HL-60 (cell line): Measurements from ENCODE around the gene WEE2.

Experiments used
- DNase-seq, 2 experiments: peaks; one replicate each; pipeline ENCODE4 v3.0.0-alpha.2; 2010 to 2020; ENCODE audit warnings: low read depth in 1 of 2, low spot score in 1 of 2
- H3K27ac ChIP-seq: fragments of 250-450 bp; sonication (Bioruptor Pico); replicated peaks from 2 replicates; pipeline ENCODE4 v1.5.1; 2020; ENCODE audit warnings: mild to moderate bottlenecking, moderate library complexity
- H3K27me3 ChIP-seq: fragments of 250-450 bp; sonication (Bioruptor Pico); 2 replicates; pipeline ENCODE4 v1.5.1; 2021; ENCODE audit warnings: mild to moderate bottlenecking, moderate library complexity; ENCODE audit not compliant: insufficient read depth, poor library complexity, severe bottlenecking
- H3K4me3 ChIP-seq: replicated peaks from 2 replicates; pipeline ENCODE4 v1.5.1; 2011; ENCODE audit warnings: mild to moderate bottlenecking, control low read depth, low read length; ENCODE audit not compliant: insufficient read depth
- GABPA ChIP-seq: IDR thresholded peaks from 2 replicates; pipeline ENCODE4 v1.6.1; 2012; ENCODE audit warnings: low read depth
- POLR2AphosphoS5 ChIP-seq: IDR thresholded peaks from 2 replicates; pipeline ENCODE4 v1.6.1; 2012; ENCODE audit warnings: low read depth
- SPI1 ChIP-seq: IDR thresholded peaks from 2 replicates; pipeline ENCODE4 v1.6.1; 2012; ENCODE audit warnings: low read depth, mild to moderate bottlenecking, borderline replicate concordance
- TF ChIP-seq, protein P1 (sequence below): IDR thresholded peaks from 2 replicates; pipeline ENCODE4 v1.6.1; 2012; ENCODE audit warnings: low read depth; ENCODE audit not compliant: insufficient replicate concordance
- TF ChIP-seq, protein P2 (sequence below): IDR thresholded peaks from one replicate; pipeline ENCODE4 v1.5.1; 2011; ENCODE audit warnings: low read length, control low read depth, inconsistent platforms; ENCODE audit not compliant: insufficient read depth

The WEE2 gene

DNA sequence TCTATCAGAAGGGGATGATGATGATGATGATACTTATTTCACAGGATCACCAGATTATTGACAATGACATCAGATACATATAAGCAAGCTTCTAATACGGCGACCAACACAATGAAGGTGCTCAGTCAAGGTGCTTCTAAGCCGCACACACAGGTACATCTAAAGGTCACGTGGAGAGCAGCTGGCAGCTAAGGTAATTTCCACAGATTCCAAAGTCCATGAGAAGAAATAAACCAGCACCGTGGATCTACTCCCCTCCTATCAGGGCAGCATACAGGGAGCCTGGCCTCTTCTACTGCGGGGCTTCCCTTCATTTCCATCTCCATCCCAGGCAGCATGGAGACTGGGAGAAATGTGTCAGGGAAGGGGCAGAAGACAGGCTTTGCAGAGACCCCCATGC, 43.7 kb upstream of the WEE2 start:
- DNase-seq = no peak
- H3K27ac ChIP-seq = no peak overlapping the region
- TF ChIP-seq, protein P1, sequence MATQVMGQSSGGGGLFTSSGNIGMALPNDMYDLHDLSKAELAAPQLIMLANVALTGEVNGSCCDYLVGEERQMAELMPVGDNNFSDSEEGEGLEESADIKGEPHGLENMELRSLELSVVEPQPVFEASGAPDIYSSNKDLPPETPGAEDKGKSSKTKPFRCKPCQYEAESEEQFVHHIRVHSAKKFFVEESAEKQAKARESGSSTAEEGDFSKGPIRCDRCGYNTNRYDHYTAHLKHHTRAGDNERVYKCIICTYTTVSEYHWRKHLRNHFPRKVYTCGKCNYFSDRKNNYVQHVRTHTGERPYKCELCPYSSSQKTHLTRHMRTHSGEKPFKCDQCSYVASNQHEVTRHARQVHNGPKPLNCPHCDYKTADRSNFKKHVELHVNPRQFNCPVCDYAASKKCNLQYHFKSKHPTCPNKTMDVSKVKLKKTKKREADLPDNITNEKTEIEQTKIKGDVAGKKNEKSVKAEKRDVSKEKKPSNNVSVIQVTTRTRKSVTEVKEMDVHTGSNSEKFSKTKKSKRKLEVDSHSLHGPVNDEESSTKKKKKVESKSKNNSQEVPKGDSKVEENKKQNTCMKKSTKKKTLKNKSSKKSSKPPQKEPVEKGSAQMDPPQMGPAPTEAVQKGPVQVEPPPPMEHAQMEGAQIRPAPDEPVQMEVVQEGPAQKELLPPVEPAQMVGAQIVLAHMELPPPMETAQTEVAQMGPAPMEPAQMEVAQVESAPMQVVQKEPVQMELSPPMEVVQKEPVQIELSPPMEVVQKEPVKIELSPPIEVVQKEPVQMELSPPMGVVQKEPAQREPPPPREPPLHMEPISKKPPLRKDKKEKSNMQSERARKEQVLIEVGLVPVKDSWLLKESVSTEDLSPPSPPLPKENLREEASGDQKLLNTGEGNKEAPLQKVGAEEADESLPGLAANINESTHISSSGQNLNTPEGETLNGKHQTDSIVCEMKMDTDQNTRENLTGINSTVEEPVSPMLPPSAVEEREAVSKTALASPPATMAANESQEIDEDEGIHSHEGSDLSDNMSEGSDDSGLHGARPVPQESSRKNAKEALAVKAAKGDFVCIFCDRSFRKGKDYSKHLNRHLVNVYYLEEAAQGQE = no peak
- TF ChIP-seq SPI1 = no peak
- no peak for TF ChIP-seq POLR2AphosphoS5
- TF ChIP-seq, protein P2, sequence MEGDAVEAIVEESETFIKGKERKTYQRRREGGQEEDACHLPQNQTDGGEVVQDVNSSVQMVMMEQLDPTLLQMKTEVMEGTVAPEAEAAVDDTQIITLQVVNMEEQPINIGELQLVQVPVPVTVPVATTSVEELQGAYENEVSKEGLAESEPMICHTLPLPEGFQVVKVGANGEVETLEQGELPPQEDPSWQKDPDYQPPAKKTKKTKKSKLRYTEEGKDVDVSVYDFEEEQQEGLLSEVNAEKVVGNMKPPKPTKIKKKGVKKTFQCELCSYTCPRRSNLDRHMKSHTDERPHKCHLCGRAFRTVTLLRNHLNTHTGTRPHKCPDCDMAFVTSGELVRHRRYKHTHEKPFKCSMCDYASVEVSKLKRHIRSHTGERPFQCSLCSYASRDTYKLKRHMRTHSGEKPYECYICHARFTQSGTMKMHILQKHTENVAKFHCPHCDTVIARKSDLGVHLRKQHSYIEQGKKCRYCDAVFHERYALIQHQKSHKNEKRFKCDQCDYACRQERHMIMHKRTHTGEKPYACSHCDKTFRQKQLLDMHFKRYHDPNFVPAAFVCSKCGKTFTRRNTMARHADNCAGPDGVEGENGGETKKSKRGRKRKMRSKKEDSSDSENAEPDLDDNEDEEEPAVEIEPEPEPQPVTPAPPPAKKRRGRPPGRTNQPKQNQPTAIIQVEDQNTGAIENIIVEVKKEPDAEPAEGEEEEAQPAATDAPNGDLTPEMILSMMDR = no peak
- no peak for TF ChIP-seq GABPA

DNA sequence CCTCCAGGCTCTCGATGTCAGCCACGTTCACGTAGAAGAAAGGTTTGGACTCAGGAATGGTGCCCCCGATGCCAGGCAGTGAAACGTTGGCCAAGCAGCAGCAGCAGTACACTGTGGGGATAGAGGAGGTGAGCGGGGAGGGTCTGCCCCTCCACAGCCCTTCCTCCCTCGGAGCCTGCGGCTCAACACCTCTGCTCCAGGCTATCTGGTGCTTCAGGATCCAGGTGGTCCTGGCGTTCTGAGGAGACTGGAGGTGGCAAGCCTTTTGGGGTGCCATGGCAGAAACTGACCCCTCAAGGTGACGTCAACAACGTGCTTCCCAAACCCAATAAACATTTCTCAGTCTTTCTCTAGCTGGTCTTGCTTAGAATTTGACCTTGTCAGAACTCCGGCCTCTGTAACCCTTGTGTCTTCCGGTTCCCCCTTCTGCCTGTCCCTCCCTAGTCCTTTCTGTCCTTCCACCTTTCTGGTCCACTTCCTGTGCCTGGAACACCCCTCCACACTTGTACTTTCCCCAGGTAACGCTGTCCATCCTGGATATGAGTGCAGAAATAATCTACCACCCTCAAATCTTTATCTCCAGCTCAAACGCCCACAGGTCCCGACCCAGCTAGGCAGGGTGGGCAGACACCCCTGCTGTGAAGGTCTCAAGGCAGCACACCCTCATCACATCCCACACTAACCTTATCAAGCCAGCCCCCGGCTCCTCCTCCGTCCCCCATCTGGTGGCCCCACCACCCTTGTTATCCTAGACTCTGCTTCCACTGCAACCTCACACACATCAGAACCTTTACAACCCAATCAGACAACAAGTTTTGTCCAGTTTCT, 42.7 kb upstream of the WEE2 start:
- TF ChIP-seq, protein P2 = no peak
- TF ChIP-seq SPI1 (no peak), POLR2AphosphoS5 (no peak), GABPA (no peak)
- TF ChIP-seq, protein P1 = no peak
- Histone ChIP-seq H3K27me3 (no peaks in the 10 kb centered on the region), H3K4me3 (no peak overlapping the region), H3K27ac (no peak overlapping the region)
- DNase-seq = no peak

More for the DNA sequence above, 43.7 kb upstream of the WEE2 start:
- Histone ChIP-seq H3K4me3 (no peak overlapping the region), H3K27me3 (no peaks in the 10 kb centered on the region)

DNA sequence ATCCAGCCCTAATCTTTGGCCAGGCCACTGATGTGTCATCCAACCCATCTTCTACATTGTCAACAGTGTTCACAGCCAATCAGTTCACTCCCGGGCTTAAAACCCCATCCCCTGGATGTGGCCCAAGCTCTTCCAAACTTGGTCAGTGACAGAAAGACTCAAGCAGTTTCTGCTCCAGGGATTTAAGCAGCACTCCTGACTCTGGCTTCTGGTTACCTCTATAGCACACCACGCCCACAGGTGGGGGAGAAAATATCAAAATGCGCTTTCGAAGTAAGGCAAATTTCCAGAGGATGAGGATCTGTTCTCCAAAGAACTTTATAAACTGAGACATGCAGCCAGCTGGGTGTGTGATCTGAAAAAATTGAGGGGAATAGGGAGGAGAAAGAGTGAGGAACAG, 42.1 kb upstream of the WEE2 start:
- Histone ChIP-seq H3K27ac (no peak overlapping the region), H3K4me3 (no peak overlapping the region), H3K27me3 (no peaks in the 10 kb centered on the region)
- TF ChIP-seq, protein P1 = no peak
- TF ChIP-seq SPI1 (no peak), POLR2AphosphoS5 (no peak)
- TF ChIP-seq, protein P2 = no peak
- no peak for DNase-seq
